T47D (cell line): ENCODE measurements around the gene MT1E.
A peak's percentile ranks its signal among the peaks of the same experiment; 100 is the strongest.
"Not testable (repeated sequence)": the region's sequence is repeated elsewhere in the genome, so short reads cannot be mapped to it uniquely, and the experiment has no call there.

Source experiments
- DNase-seq, 2 experiments: peaks; one replicate each; pipeline versions ENCODE4 v3.0.0 to v3.0.0-alpha.2; 2011 to 2012; ENCODE audit warnings: low read depth in 1 of 2, low spot score in 1 of 2
- JUND ChIP-seq: IDR thresholded peaks from 2 replicates; pipeline ENCODE4 v1.6.1; 2012; ENCODE audit warnings: low read depth
- in situ Hi-C: cut with HindIII; loops from 2 replicates; pipeline ENCODE4 v1.10.0; 2016; ENCODE audit warnings: low sequenced_read_pairs, low pct_unique_long_range_greater_than_20kb

Gene MT1E

DNA sequence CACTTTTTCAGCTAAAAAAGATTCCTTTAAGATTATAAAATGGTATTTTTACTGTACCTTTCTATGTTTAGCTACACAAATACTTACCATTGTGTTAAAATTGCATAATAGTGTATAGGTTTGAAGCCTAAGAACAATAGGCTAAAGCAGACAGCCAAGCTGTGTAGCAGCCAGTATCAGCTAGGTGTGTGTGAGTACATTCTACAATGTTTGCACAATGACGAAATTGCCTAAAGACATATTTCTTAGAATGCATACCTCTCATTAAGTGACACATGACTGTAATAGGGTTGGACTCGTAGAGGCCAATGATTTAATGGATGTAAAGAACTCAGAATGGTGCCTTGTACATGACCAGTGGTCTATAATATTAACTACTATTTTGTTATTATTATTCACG lies 24.2 kb downstream of the MT1E start:
- TF ChIP-seq JUND: no peak
- peak in 1 of 2 experiments; percentile 64 for DNase-seq
- in situ Hi-C loops: no loop called here

DNA sequence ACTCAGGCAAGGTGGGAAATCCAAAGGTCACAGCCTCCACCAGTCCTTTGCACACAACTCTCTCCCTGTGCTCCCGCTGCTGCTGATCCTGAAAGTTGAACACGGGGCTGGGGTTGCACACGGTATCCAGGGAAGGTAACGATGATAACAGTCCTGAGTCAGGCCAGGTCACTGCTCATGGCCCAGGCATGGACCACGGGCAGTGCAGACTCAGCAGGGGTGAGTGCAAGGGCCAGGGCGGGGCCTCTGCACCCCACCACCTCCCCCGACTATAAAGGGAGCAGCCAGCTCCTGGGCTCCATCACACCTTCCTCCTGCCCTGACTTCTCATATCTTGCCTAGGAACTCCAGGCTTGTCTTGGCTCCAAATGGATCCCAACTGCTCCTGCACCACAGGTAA lies 26.0 kb downstream of the MT1E start, which contains the start of gene MT1B:
TSS of gene MT1B (plus strand) at position 301 of the 400 bp plus-strand sequence. CDS start at position 369, 68 bp downstream.
- in situ Hi-C loops: no loop called here
- DNase-seq: no peak
- no peak for TF ChIP-seq JUND

DNA sequence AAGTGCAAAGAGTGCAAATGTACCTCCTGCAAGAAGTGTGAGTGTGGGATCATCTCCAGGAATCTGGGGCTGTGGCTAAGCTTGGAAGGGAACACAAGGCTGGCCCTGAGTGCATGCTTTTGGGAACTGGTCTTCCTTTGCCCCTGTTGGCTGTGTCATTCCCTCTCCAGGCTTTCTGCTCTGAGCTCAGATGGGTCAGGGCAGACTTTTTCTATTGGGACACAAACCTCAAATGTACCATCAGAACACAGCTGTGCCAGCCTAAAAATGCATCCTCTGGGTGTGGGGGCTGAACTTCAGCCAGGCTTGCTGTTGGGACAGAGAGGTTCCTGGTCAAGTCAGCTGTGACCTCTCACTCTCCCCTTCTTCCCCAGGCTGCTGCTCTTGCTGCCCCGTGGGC lies 27.0 kb downstream of the MT1E start:
- TF ChIP-seq JUND: no peak
- in situ Hi-C loops: no loop called here
- DNase-seq: no peak

DNA sequence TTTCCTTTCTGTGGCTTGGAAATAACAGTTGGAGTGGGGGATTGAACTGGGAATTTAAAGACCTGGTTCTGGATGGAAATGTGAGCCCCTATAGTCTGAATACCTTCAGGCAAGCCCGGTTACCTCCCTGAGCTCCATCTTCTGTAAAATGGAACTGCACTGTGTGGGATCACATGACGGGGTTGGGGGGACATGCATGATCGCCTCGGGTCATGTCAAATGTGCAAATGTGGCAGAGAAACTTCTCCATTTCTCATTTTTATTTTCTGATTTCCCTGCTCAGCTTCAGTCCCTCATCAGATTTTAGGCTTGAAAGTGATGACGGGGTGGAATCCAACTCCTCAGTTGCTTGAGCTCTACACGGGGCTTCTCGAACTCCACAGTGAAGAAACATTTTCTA lies 27.6 kb downstream of the MT1E start:
- in situ Hi-C loops: no loop called here
- no peak for DNase-seq
- no peak for TF ChIP-seq JUND

DNA sequence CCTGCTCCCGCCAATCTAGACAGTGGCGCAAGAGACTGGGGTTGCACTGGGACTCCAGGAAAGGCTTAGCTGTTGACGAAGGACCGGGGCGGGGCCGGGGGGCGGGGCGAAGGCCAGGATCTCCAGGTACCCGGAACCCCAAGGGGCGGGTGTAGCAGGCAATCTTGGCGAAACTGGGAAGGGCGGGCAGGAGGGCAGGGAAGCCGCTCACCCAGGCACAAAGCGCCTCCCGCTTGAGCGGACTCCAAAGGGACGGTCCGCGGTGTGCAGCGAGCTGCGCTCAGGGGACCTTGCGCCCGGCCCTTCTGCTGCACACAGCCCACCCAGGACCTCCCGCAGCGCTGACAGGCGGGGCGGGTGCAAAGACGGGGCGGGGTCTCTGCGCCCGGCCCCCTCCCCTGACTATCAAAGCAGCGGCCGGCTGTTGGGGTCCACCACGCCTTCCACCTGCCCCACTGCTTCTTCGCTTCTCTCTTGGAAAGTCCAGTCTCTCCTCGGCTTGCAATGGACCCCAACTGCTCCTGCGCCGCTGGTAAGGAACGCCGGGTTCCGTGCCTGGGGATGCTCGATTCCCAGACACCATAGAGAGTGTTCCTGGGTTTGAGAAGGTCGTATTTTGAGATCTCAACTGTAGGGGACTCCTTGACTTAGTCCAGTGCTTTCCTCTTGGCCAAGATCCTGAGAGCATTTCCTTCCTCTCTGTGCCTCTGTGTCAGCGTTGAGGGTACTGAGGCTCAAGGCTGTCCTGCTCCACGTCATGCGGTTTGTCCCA lies 32.2 kb downstream of the MT1E start, which contains the start of gene MT1F:
TSS of gene MT1F (plus strand) at position 405 of the 772 bp plus-strand sequence. CDS start at position 505, 100 bp downstream.
- in situ Hi-C loops: no loop called here
- peak; percentile 84 to 90 for DNase-seq
- no peak for TF ChIP-seq JUND

DNA sequence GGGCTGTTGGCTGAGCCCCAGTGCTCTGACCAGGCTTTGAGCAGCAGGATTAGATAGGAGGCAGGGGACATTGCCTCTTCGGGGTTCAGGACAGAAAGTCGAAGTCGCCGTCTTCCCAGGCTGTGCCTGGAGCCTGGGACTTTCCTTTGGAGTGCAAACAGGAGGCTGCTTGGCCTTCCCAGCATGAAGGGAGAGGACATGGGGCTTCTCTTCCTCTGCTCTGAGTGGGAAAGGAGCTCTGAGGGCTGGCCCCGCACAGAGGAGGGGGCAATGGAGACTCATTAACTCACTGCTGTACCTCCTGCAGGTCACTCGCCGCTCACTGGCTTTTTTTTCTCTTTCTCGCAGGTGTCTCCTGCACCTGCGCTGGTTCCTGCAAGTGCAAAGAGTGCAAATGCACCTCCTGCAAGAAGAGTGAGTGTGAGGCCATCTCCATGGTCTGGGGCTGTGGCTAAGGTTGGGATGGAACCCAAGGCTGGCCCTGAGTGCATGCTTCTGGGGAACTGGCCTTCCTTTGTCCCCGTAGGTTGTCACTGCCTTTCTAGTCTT lies 32.8 kb downstream of the MT1E start:
- in situ Hi-C loops: no loop called here
- no peak for DNase-seq
- no peak for TF ChIP-seq JUND

DNA sequence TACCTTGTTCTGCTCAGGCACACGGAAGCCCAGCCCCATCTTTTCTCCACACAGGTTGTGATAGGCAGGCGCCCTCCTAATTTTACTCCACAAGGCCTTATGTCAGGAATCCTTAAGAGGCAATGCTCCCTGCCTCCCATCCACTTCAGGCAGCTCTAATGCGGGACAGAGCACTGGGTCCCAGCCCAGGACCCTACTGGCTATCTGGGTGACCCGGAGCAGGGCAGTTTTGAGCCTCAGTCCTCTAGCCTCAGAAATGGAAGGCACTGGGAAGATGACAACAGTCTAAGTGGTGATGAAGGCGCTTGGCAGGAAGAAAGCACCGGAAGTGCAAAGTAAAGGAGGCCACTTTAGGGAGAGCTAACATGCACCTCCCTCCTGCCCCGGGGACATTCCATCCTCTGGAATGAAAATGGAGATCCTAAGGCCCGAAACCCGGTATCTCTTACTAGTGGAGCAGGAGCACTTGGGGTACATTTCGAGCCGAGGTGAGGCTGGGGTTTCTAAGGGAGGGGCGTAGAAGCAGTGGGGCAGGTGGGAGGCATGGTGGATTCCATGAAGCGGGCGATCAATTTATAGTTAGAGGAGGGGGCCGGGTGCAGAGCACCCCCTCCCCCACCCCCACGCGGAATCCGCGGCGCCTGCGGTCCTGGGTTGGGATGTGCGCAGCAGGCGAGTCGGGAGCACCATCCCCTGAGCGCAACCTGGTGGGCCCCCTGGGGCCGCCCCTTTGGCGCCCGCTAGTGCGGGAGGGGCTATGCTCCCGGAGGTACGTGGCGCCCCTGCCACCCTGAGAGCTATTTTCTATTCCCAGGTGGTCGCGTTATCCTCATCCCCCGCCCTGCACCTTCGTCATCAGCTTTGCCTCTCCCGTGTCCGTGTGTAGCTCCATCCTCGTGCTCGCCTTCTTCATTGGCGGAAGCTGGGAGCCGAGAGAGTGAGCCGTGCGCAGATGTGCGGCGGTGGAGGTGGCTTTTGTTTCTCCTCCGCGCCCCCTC lies 37.1 kb downstream of the MT1E start:
- in situ Hi-C loops: no loop called here
- no peak for DNase-seq
- TF ChIP-seq JUND: no peak

DNA sequence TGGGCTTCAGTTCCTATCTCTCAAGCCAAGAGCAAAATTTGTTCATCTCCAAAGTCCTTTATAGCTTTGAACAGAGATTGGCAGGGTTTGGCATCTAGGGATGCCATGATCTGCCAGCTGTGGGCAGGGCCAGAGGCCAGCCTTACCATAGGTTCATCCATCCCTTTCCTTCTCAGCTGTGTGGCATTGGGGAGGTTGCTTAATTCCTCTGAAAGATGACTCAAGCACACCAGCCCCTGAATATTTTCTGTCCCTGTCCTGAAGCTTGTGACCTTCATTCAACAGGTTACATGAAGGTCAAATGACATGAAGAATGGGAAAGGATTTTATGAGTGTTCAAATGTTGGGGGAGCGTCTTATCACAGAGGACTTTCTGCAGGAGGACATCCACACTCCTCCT lies 38.9 kb downstream of the MT1E start:
- in situ Hi-C loops: no loop called here
- no peak for TF ChIP-seq JUND

DNA sequence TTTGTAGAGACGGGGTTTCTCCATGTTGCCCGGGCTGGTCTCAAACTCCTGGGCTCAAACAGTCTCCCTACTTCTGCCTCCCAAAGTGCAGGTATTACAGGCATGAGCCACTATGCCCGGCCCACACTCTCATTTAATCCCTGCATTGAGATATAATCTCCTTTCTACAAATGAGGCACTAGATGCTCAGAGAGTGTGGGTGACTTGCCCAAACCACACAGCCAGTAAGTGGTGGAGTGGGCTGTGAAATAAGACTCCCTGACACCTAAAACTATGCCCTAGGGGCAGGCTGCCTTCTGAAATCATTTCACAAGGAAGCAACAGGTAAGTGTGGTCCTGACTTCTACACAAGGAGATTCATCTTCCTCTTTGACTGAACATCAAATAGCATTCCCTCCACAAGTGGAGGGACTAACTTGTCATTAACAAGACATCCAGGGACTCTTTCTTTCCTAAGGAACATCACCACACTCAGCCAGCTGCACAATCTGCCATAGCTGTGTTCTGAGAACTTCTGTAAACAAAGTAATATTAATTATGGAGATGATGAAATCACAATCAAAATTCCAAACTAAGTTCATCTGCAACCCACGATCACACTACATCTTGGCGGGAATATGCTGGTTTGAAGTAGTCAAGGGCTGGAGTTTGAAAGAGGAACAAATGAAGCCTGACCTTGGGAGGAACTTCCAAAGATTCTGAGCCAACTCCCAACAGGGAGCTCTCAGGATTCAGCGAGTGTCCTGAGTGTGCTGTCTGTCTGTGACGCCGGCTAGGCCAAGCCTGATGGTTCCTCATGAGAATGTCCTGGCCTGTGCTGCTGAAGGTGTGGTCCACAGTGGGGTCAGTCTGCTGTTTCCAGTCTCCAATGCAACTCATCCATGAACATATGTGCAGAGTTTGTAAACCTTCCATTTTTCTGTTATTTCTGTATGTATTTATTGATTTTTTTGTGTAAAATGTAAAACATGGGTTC lies 40.0 kb downstream of the MT1E start:
- DNase-seq: peak in 1 of 2 experiments; percentile 41
- in situ Hi-C loops: not testable (repeated sequence)

More for the DNA sequence above, 38.9 kb downstream of the MT1E start:
- DNase-seq: no peak

DNA sequence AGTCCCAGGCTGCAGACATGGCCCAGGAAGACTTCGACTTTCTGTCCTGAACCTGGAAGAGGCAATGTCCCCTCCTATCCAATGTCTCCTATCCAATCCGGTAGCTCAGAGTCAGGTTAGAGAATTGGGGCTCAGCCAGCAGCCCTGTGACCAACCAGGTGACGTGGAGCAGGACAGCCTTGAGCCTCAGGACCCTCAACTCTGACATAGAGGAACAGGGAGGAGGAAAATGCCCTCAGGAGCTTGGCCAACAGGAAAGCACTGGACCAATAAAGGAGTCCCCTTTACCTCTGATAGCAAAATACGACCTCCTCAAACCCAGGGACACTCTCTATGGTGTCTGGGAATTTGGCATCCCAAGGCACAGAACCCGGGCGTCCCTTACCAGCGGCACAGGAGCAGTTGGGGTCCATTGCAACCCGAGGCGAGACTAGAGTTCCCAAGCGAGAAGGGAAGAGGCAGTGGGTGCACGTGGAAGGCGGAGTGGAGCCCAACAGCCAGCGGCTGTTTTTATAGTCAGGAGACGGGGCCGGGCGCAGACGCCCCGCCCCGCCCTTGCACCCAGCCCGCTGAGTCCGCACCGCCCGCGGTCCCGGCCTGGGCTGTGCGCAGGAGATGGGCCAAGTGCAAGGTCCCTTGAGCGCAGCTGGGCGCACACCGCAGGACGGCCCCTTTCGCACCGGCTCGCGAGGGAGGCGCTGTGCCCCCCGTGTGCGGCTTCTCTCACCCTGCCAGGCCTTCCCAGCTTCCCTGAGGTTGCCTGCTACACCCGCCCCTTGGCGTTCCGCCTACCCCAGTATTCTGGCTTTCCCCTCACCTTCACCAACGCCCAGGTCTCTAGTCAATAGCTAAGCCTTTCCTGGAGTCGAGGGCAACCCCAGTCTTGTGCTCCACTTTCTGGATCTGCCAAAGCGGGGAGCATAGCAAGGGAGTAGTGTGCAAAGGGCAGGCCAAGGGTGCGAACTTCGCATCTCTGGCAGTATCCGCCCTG lies 42.3 kb downstream of the MT1E start, which contains the start of gene MT1G:
TSS of gene MT1G (minus strand) at position 485 of the 991 bp plus-strand sequence. CDS start at position 413, 72 bp downstream.
- DNase-seq: no peak
- TF ChIP-seq JUND: no peak
- in situ Hi-C loops: no loop called here
